Measurements from ENCODE around the gene ATG13.

- no peak for TF ChIP-seq EZH2 (optimal IDR thresholded peaks at IDR 0.05; ENCODE audit: low read depth, low read length)
- TF ChIP-seq EZH2phosphoT487 (IDR thresholded peaks at IDR 0.05; ENCODE audit: low read length), result no peak
- TF ChIP-seq CTCF (IDR thresholded peaks at IDR 0.05; ENCODE audit: low read length), result no peak
Observed at GRCh38 chr11:46693597-46694012, 76.3 kb downstream of the ATG13 start.

All from MM.1S (cell line).